Measurements from ENCODE around the gene HAUS8. TPM values are rescaled to one million over a fixed set of nuclear protein-coding genes. Genes with fewer than 3 reads are reported as not detected.

The HAUS8 gene
- total and polyA plus RNA-seq, 2 of the 8 experiments (the other 6 are each of a cell fraction or from before 2014, with no cell fraction given): 18.4 to 23.2 TPM

DNA sequence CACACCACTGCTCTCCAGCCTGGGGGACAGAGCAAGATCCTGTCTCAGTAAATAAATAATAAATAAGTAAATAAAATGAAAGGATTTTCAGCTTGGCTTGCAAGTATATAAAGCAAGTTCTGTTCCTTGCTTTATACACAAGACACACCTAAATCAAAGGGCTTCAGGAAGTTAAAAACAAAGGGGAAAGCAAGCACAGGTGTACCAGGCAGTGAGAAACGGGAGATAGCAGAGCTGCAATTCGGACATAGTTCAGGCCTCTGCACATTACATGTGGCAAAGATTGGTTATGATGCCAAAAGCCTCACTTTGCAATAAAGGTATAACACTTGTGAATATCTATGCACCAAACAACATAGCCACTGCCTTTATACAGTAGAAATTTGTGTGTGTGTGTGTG, 47.8 kb upstream of the HAUS8 start (continued):
- no peak for TF ChIP-seq SIN3A (conservative IDR thresholded peaks at IDR 0.05 in 1 of 2, IDR thresholded peaks at IDR 0.05 in 1 of 2; ENCODE audit: low read depth in 1 of 2, low read length in 2 of 2)
- TF ChIP-seq CTBP2 (IDR thresholded peaks at IDR 0.05; ENCODE audit: borderline replicate concordance, insufficient read depth, insufficient read length, low read length): no peak
- no peak for TF ChIP-seq POLR2A (IDR thresholded peaks at IDR 0.05; ENCODE audit: control extremely low read depth in 1 of 2, low read depth in 2 of 2, low read length in 2 of 2)
- no peak for TF ChIP-seq TAF1 (IDR thresholded peaks at IDR 0.05; ENCODE audit: low read depth, low read length)

Data from H1 (cell line).